ENCODE results near the gene DNASE1.

Gene DNASE1

GRCh38 chr16:3706253-3707012, 51.9 kb downstream of the DNASE1 start:
- TF ChIP-seq TCF12 (IDR thresholded peaks at IDR 0.05; ENCODE audit: low read depth): no peak
- no peak for TF ChIP-seq REST (IDR thresholded peaks at IDR 0.05; ENCODE audit: low read depth)
- TF ChIP-seq EP300 (IDR thresholded peaks at IDR 0.05; ENCODE audit: borderline replicate concordance): no peak
- no peak for TF ChIP-seq EGR1 (IDR thresholded peaks at IDR 0.05)
- TF ChIP-seq NFIC (IDR thresholded peaks at IDR 0.05): no peak
- no peak for TF ChIP-seq USF1 (IDR thresholded peaks at IDR 0.05)
- no peak for TF ChIP-seq RAD21 (IDR thresholded peaks at IDR 0.05; ENCODE audit: low read depth)
